Progenitor cell of endocrine pancreas (in vitro differentiated cells): ENCODE measurements around the gene RAVER1. TPM values are rescaled to one million over a fixed set of nuclear protein-coding genes. Genes with fewer than 3 reads are reported as not detected.
A peak's percentile ranks its signal among the peaks of the same experiment; 100 is the strongest.

Experiments used
- DNase-seq: peaks from one replicate; pipeline ENCODE4 v3.0.0; 2021; ENCODE audit warnings: low spot score; ENCODE audit not compliant: unreplicated experiment
- H3K27ac Mint-ChIP-seq: 2 replicates; pipeline ENCODE4 v1.8.0; 2021; ENCODE audit warnings: mild to moderate bottlenecking, moderate library complexity, mixed read lengths
- H3K27me3 Mint-ChIP-seq: 2 replicates; pipeline ENCODE4 v1.8.0; 2021; ENCODE audit warnings: mixed read lengths
- H3K36me3 Mint-ChIP-seq: 2 replicates; pipeline ENCODE4 v1.8.0; 2022; ENCODE audit warnings: mixed read lengths; ENCODE audit not compliant: insufficient read depth
- H3K4me1 Mint-ChIP-seq: 2 replicates; pipeline ENCODE4 v1.8.0; 2021; ENCODE audit warnings: low read depth, mixed read lengths
- H3K4me3 Mint-ChIP-seq: 2 replicates; pipeline ENCODE4 v1.8.0; 2021; ENCODE audit warnings: low read depth, mild to moderate bottlenecking, moderate library complexity, mixed read lengths
- H3K9me3 Mint-ChIP-seq: 2 replicates; pipeline ENCODE4 v1.8.0; 2021; ENCODE audit warnings: low read depth, mixed read lengths
- CTCF ChIP-seq: fragments of 200-600 bp; sonication (generic); IDR thresholded peaks from one replicate; pipeline ENCODE4 v1.5.0; 2021; ENCODE audit warnings: antibody characterized with exemption, mild to moderate bottlenecking; ENCODE audit not compliant: unreplicated experiment
- total RNA-seq: library from RNA; stranded (reverse); gene quantifications from 2 replicates; pipeline ENCODE4 v1.2.1, GENCODE V29; 2021

Gene RAVER1
- total RNA-seq, 1 donor from 2014 or later, result 53.4 TPM

- H3K4me3 Mint-ChIP-seq, result peak overlapping the region; percentile 51
- H3K27me3 Mint-ChIP-seq, result no peaks in the 10 kb centered on the region
- peaks cover 9% of the 10 kb centered on the region for H3K36me3 Mint-ChIP-seq
- peak; percentile 55 for DNase-seq
- H3K4me1 Mint-ChIP-seq, result peaks cover 5% of the 10 kb centered on the region
- peak overlapping the region; percentile 51 for H3K27ac Mint-ChIP-seq
- no peaks in the 10 kb centered on the region for H3K9me3 Mint-ChIP-seq
- no peak for TF ChIP-seq CTCF
Observed at GRCh38 chr19:10352764-10353671, 19.7 kb upstream of the RAVER1 start.

- no peak for DNase-seq
- Mint-ChIP-seq H3K27ac (no peak overlapping the region), H3K36me3 (no peaks in the 10 kb centered on the region), H3K27me3 (no peaks in the 10 kb centered on the region), H3K9me3 (no peaks in the 10 kb centered on the region), H3K4me1 (no peaks in the 10 kb centered on the region), H3K4me3 (no peak overlapping the region)
- TF ChIP-seq CTCF, result no peak
Observed at GRCh38 chr19:10346509-10346908, 13.2 kb upstream of the RAVER1 start.

GRCh38 chr19:10344780-10345179 lies 11.5 kb upstream of the RAVER1 start:
- no peak for DNase-seq
- Mint-ChIP-seq H3K4me3 (no peak overlapping the region), H3K27ac (no peak overlapping the region), H3K4me1 (no peaks in the 10 kb centered on the region), H3K9me3 (no peaks in the 10 kb centered on the region), H3K27me3 (no peaks in the 10 kb centered on the region), H3K36me3 (no peaks in the 10 kb centered on the region)
- no peak for TF ChIP-seq CTCF

- no peaks in the 10 kb centered on the region for H3K9me3 Mint-ChIP-seq
- no peak overlapping the region for H3K4me3 Mint-ChIP-seq
- no peaks in the 10 kb centered on the region for H3K36me3 Mint-ChIP-seq
- no peaks in the 10 kb centered on the region for H3K4me1 Mint-ChIP-seq
- H3K27me3 Mint-ChIP-seq, result peaks cover 5% of the 10 kb centered on the region
- no peak overlapping the region for H3K27ac Mint-ChIP-seq
- DNase-seq, result no peak
- TF ChIP-seq CTCF, result no peak
Observed at GRCh38 chr19:10343495-10343894, 10.2 kb upstream of the RAVER1 start.

GRCh38 chr19:10339977-10340376 lies 6.6 kb upstream of the RAVER1 start:
- H3K27me3 Mint-ChIP-seq, result peaks cover 7% of the 10 kb centered on the region
- no peak overlapping the region for H3K4me3 Mint-ChIP-seq
- H3K27ac Mint-ChIP-seq, result no peak overlapping the region
- DNase-seq, result no peak
- TF ChIP-seq CTCF, result no peak
- H3K9me3 Mint-ChIP-seq, result no peaks in the 10 kb centered on the region
- no peaks in the 10 kb centered on the region for H3K4me1 Mint-ChIP-seq
- no peaks in the 10 kb centered on the region for H3K36me3 Mint-ChIP-seq
